ENCODE data around the gene KSR2. TPM values are rescaled to one million over a fixed set of nuclear protein-coding genes. Genes with fewer than 3 reads are reported as not detected.
A peak's percentile ranks its signal among the peaks of the same experiment; 100 is the strongest.

Gene KSR2
- total and polyA plus RNA-seq, 2 of the 13 experiments (the other 11 are each of a cell fraction or from before 2014, with no cell fraction given): 0.02 TPM; not detected in 1

DNA sequence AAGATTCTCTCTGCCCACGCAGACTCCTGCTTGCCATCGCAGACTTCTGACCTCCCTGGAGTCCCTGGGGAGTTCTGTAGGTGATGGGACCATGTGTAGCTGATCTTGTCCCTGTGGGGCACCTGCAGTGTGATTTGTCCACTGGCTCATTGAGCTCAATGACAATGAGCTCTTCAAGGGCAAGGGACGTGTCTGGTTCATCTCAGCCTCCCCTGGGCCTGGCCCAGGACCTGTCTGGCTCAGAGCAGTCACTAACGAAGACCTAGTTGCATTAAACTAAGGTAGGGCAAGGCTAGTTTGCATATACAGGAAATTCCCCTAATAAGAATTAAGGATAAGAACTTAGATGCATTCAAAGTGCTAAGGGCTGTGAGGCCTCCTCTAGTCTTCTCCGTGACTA is 361.8 kb downstream of the KSR2 start:
- no peaks in the 10 kb centered on the region for H3K4me1 ChIP-seq (ENCODE audit: insufficient read depth, low read length)
- H3K4me3 ChIP-seq (replicated peaks in 1 of 3; ENCODE audit: insufficient read depth in 1 of 3, low read depth in 2 of 3, low read length in 3 of 3): no peak overlapping the region
- ChIA-PET CTCF (ENCODE audit: low intra/inter-chr PET ratio, low total read pairs) (no interaction called here), POLR2A (no interaction called here)
- no peaks in the 10 kb centered on the region for H3K79me2 ChIP-seq (ENCODE audit: insufficient read depth, low read length)
- no TSS peak for BruUV-seq (replicated peaks)
- no peaks in the 10 kb centered on the region for H4K20me1 ChIP-seq (ENCODE audit: insufficient read depth, low read length)
- no peak for ATAC-seq
- H3K4me2 ChIP-seq (ENCODE audit: low read depth, low read length): no peak overlapping the region
- H3K9ac ChIP-seq (ENCODE audit: insufficient read depth, low read depth, low read length): no peak overlapping the region
- H2AFZ ChIP-seq (ENCODE audit: low read length): no peak overlapping the region
- H3K9me3 ChIP-seq (ENCODE audit: low read length): no peaks in the 10 kb centered on the region
- in situ Hi-C loops (cut with HindIII; ENCODE audit: extremely low pct_ligation_motif_present, low pct_unique_long_range_greater_than_20kb): no loop called here
- intact Hi-C loops (cut with micrococcal nuclease; ENCODE audit: unreplicated experiment): no loop called here
- H3K36me3 ChIP-seq (replicated peaks in 1 of 2; ENCODE audit: control insufficient read depth in 1 of 2, insufficient read depth in 2 of 2, low read length in 2 of 2): no peaks in the 10 kb centered on the region
- no peak for DNase-seq (ENCODE audit: low spot score)
- WGBS (ENCODE audit: low lambda C conversion rate): 2% methylated on average over 5 of the region's 5 CpGs
- peaks cover 0 to 4% of the 10 kb centered on the region in 2 experiments; a peak in 2 of 5 replicates for H3K27me3 ChIP-seq (ENCODE audit: control insufficient read depth in 1 of 2, insufficient read depth in 2 of 2, low read length in 2 of 2)
- no peak for TF ChIP-seq ZNF335 (CRISPR knock-in tag; IDR thresholded peaks at IDR 0.05)
- TF ChIP-seq, protein P1, sequence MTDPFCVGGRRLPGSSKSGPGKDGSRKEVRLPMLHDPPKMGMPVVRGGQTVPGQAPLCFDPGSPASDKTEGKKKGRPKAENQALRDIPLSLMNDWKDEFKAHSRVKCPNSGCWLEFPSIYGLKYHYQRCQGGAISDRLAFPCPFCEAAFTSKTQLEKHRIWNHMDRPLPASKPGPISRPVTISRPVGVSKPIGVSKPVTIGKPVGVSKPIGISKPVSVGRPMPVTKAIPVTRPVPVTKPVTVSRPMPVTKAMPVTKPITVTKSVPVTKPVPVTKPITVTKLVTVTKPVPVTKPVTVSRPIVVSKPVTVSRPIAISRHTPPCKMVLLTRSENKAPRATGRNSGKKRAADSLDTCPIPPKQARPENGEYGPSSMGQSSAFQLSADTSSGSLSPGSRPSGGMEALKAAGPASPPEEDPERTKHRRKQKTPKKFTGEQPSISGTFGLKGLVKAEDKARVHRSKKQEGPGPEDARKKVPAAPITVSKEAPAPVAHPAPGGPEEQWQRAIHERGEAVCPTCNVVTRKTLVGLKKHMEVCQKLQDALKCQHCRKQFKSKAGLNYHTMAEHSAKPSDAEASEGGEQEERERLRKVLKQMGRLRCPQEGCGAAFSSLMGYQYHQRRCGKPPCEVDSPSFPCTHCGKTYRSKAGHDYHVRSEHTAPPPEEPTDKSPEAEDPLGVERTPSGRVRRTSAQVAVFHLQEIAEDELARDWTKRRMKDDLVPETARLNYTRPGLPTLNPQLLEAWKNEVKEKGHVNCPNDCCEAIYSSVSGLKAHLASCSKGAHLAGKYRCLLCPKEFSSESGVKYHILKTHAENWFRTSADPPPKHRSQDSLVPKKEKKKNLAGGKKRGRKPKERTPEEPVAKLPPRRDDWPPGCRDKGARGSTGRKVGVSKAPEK (CRISPR knock-in tag; IDR thresholded peaks at IDR 0.05; ENCODE audit: borderline replicate concordance): no peak
- H3K27ac ChIP-seq (ENCODE audit: extremely low read length, insufficient read depth, low read length): no peak overlapping the region
- FAIRE-seq: no peak

DNA sequence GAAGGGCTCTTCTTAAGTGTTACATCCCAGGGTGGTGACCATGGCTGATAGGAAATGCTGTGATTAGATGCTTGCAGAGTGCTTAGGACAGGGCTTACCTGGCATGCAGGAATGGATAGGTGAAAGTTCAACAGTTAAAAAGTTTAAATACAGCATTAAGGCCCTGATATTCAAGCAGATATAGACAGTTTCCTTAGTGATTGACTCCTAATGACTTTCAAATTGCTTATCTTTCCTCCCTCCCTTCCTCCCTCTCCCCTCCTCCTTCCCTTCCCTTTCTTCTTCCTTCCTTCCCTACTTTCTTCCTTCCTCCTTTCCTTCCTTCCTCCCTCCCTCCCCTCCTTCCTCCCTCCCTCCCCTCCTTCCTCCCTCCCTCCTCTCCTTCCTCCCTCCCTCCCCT is 362.8 kb downstream of the KSR2 start:
- Histone ChIP-seq H3K4me1 (ENCODE audit: insufficient read depth, low read length) (no peaks in the 10 kb centered on the region), H3K9ac (ENCODE audit: insufficient read depth, low read depth, low read length) (no peak overlapping the region), H3K36me3 (replicated peaks in 1 of 2; ENCODE audit: control insufficient read depth in 1 of 2, insufficient read depth in 2 of 2, low read length in 2 of 2) (no peaks in the 10 kb centered on the region), H3K79me2 (ENCODE audit: insufficient read depth, low read length) (no peaks in the 10 kb centered on the region), H3K4me2 (ENCODE audit: low read depth, low read length) (no peak overlapping the region), H3K27me3 (ENCODE audit: control insufficient read depth in 1 of 2, insufficient read depth in 2 of 2, low read length in 2 of 2) (peaks cover 0 to 4% of the 10 kb centered on the region in 2 experiments; a peak in 2 of 5 replicates), H2AFZ (ENCODE audit: low read length) (no peak overlapping the region), H3K9me3 (ENCODE audit: low read length) (no peaks in the 10 kb centered on the region), H3K27ac (ENCODE audit: extremely low read length, insufficient read depth, low read length) (no peak overlapping the region), H3K4me3 (replicated peaks in 1 of 3; ENCODE audit: insufficient read depth in 1 of 3, low read depth in 2 of 3, low read length in 3 of 3) (no peak overlapping the region), H4K20me1 (ENCODE audit: insufficient read depth, low read length) (no peaks in the 10 kb centered on the region)
- ATAC-seq (no peak), FAIRE-seq (no peak), DNase-seq (ENCODE audit: low spot score) (no peak)
- in situ Hi-C loops (cut with HindIII; ENCODE audit: extremely low pct_ligation_motif_present, low pct_unique_long_range_greater_than_20kb): no loop called here
- CTCF ChIA-PET (ENCODE audit: low intra/inter-chr PET ratio, low total read pairs): no interaction called here
- POLR2A ChIA-PET: no interaction called here
- intact Hi-C loops (cut with micrococcal nuclease; ENCODE audit: unreplicated experiment): no loop called here
- no peak for TF ChIP-seq ZFP37 (CRISPR knock-in tag; IDR thresholded peaks at IDR 0.05; ENCODE audit: borderline replicate concordance)
- TF ChIP-seq HNRNPK (IDR thresholded peaks at IDR 0.05; ENCODE audit: low read depth, low read length, poor library complexity, severe bottlenecking): peak; percentile 91
- no TSS peak for BruUV-seq (replicated peaks)

Data from HepG2 (cell line).